KOPT-K1 (cell line): ENCODE data around the gene SOX6.

ENCODE experiments used
- H3K27ac ChIP-seq: fragments of 200-600 bp; sonication (generic); 2 replicates; pipeline ENCODE4 v1.5.1; 2016; ENCODE audit warnings: antibody characterized with exemption, mild to moderate bottlenecking, low read depth, low read length; ENCODE audit not compliant: poor library complexity, severe bottlenecking
- H3K36me3 ChIP-seq: fragments of 200-600 bp; sonication (generic); 2 replicates; pipeline ENCODE4 v1.5.1; 2017; ENCODE audit warnings: antibody characterized with exemption, mild to moderate bottlenecking, low read length, moderate library complexity; ENCODE audit not compliant: insufficient read depth
- H3K9me3 ChIP-seq: fragments of 200-600 bp; sonication (generic); 2 replicates; pipeline ENCODE4 v1.5.1; 2017; ENCODE audit warnings: antibody characterized with exemption, low read length, mild to moderate bottlenecking; ENCODE audit not compliant: insufficient read depth, poor library complexity, severe bottlenecking

Gene SOX6

DNA sequence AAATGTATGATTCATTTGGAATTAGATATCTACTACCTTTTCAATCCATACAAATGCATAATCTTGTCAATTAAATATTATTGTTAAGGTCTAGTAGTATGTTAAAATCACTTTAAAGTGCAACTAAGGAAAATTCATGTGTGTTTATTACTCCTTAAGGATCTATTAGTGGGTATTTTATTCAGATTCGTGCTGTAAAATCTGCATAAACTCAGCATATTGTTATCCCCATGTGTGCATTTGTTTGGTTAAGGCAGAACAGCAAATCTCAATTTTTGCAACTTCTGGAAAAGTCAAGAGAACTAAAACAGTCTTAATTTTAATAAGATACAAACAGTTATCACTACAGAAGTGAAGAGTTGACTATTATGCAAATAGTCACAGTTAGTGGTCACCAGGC, 234.5 kb downstream of the SOX6 start:
- no peaks in the 10 kb centered on the region for H3K36me3 ChIP-seq
- H3K27ac ChIP-seq: no peak overlapping the region
- no peaks in the 10 kb centered on the region for H3K9me3 ChIP-seq

DNA sequence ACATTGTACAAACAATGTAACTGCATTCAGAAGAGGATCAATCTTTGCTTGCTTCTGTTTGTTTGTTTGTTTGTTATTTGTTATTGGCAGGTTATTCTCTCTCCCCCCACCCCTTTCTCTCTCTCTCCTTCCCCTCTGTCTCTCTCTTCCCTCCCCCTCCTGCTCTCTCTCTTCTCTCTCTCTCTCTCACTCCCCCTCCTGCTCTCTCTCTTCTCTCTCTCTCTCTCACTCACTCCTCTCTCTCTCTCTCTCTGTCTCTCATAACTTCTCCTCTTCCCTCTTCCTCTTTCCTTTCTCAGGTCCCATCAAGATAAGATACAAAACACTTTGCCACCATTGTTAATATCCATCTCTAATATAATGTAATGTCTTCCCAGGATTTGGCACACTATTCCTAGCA, 236.3 kb downstream of the SOX6 start:
- Histone ChIP-seq H3K27ac (no peak overlapping the region), H3K9me3 (no peaks in the 10 kb centered on the region), H3K36me3 (no peaks in the 10 kb centered on the region)

DNA sequence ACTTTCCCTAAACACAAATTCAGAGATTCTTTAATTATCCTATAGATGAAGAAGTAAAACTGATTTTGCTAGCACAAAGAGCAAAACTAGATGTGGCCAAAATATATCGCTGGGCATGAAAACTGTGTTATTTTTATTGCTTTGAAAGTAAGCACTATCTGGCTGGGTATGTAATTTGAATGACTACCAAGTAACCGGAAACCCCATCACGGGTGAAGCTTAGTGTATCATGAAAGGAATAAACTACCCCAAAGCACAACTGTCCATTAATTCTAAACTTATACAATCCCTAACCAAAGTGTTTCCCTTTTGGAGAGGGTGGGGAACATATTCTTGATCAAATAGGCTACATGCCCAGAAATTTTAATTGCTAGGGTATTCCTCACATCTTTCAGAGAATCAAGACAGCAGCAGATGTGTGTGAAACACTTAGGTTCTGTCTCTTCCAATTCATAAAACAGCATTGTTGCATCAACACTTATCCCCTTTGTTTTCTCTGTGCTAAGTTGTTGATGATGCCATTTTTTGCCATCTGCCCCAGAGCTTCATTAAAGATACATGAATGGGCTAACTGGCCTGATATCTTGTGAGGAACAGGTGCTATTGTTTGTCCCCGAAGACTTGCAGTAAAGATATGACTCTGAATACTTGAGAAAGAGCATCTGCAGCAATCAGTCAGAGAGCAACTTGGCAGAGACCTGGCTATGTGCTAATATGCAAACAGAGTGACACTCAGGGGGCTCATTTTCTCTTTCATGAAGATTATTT, 238.2 kb downstream of the SOX6 start:
- Histone ChIP-seq H3K9me3 (no peaks in the 10 kb centered on the region), H3K36me3 (no peaks in the 10 kb centered on the region), H3K27ac (no peak overlapping the region)

DNA sequence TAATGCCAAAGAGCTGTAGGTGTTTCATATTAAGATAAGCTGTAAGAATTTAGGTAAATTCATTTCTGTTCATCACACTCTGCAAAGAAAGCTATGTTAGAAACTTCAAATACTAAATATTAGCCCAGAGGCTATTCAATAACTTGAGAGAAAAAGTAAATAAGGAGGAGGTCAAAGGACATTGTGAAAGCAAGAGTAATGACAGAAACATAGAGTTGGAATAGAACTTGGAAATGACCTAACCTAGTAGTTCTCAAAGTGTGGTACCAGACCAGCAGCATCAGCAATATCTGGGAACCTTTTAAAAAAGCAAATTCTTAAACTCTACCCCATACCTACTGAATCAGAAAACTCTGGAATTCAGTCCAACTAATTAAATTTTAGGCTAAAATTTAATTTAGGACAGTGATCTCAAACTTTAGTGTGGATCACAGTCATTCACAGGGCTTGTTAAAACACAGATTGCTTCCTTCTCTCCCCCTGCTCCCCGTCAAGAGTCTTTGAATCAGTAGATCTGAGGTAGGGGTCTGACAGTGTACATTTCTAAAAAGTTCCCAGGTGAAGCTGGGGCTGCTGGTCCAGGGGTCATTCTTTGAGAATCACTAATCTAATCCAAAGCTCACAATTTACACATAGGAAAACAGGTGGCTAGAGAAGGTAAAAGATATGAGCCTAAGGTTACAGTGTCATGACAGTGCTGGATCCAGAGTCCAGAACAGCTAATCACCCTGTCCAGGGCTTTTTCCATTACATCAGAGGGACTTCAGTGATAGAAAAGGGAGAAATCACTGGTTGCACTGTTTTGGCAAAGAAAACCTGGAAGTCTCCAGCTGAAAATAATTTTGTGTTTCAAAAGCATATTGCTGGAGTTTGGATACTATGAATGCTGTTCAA, 241.1 kb downstream of the SOX6 start:
- H3K27ac ChIP-seq: no peak overlapping the region
- H3K9me3 ChIP-seq: no peaks in the 10 kb centered on the region
- H3K36me3 ChIP-seq: no peaks in the 10 kb centered on the region

DNA sequence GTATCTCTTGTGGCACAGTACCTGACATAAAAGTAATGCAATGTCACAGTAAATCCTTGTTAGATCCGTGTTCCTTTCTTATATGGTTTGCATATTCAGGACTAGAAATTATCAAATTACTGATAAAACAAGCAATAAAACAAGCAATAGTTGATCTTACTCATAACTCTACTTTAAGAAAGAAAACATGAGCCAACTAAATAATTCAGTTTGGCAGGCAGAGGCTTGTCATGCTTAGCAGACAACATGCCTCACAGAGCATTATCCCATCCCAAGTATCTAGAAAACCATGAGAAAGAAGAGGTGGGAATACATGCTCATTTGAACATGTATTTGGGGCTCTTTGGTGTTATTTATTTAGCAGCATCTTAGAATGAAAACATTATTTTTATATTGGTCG, 241.9 kb downstream of the SOX6 start:
- Histone ChIP-seq H3K36me3 (no peaks in the 10 kb centered on the region), H3K27ac (no peak overlapping the region), H3K9me3 (no peaks in the 10 kb centered on the region)

DNA sequence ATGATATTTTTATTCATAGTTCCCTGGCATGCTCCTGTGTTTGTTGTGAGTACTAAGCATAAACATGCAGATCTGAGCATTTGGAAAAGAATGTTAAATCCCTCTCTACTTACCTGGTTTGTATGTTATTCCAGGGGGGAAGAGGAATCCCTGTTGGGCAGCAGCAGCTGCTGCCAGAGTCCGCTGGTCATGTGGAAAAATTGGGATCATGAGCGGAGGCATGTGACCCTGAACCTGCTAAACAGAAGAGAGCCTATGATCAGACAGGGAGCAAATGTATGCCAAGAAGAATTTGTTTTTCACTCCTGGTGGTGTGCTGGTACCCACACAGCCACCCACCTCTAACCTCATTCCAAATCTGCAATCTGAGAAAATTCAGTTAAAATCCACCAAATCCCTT, 244.7 kb downstream of the SOX6 start:
- no peaks in the 10 kb centered on the region for H3K9me3 ChIP-seq
- no peaks in the 10 kb centered on the region for H3K36me3 ChIP-seq
- no peak overlapping the region for H3K27ac ChIP-seq

DNA sequence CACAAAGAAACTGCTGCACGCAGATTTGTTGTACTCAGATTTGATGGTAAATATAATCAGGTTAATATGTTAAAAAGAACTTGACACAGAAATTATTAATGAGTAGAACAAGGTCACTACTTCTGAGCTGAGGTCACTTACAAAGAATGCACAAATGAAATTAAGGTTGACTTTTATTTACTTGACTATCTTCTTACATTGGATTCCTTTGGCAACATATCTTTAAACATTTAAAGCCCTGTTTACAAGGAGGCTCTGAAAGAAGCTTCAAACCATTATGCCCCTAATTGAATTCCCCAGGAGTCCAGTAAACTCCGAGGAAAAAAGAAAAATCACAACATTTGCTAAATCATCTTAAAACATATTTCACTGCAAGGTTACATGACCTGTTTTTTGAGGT, 245.5 kb downstream of the SOX6 start:
- Histone ChIP-seq H3K27ac (no peak overlapping the region), H3K36me3 (no peaks in the 10 kb centered on the region), H3K9me3 (no peaks in the 10 kb centered on the region)

DNA sequence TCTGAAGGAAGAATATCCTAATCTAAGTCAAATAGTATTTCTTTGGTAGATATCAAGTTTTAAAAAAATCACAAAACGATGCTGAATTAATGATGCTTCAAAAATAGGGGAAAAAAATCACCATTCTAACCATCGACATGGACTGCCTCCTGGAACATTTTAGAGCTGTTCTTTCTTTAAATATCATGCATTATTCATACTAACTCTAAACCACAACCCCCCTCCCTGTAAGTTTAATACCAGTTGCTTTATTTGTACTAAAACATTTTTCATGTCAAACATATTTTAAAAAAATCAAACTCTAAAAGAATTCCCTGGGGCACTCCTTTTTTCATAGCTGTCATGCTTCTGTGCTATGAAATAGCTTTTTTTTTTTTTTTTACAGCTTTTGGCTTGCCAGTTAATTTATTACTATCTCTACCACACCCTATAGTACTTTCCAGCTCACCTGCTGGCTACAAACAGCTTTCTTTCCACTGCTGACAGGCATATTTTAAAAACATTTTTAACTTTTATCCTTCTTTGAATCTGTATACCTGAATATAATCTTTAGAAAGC, 256.9 kb downstream of the SOX6 start:
- Histone ChIP-seq H3K27ac (no peak overlapping the region), H3K9me3 (no peaks in the 10 kb centered on the region), H3K36me3 (no peaks in the 10 kb centered on the region)

DNA sequence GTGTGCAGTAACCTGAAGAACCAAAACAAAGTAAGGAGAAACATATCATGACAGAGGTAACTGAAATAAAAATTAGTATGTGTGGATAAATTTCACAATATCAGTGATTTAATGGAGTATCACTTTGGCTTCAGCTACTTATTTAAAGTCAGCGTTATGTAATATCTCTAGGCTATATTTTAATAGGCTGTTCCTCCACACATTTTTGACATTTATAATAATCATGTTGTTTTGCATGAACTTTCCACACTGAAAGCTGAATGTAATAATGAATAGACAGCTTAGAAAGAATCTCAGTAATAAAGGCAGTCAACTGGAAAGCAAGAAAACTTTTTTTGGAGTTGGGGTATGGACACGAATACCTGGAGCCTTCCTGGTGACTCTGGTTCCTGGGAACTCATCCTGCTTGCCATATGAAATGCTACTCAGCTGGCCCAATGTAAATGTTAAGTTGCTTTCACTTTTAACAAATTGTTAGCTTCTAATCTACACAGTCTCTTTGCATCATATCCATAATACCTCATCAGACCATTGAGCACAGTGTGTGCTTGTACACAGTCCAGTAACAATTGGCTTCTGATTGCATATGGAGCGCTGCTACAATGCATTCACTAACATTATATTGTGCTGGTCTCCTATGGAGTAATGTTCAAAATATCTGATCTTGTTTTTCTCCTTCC, 257.7 kb downstream of the SOX6 start:
- no peaks in the 10 kb centered on the region for H3K9me3 ChIP-seq
- H3K27ac ChIP-seq: no peak overlapping the region
- no peaks in the 10 kb centered on the region for H3K36me3 ChIP-seq

DNA sequence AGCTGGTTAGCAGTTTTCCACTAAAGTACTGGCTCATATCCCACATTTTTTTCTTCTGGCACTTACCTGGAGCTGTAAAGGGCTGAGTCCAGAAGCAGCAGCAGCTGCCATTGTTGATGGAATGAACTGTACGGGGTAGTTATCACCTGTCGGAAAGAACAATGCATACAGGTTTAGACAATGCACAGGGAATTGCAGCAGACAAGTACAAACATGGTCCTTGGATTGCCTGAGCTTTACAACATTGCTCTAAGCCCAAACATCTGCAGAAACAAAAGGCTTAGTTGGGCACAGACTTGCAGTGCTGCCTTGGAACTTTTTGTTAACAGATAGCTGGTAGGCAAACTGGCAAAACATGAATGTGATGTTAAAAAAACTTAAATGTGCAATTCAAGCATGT, 258.8 kb downstream of the SOX6 start:
- H3K36me3 ChIP-seq: no peaks in the 10 kb centered on the region
- no peak overlapping the region for H3K27ac ChIP-seq
- no peaks in the 10 kb centered on the region for H3K9me3 ChIP-seq

DNA sequence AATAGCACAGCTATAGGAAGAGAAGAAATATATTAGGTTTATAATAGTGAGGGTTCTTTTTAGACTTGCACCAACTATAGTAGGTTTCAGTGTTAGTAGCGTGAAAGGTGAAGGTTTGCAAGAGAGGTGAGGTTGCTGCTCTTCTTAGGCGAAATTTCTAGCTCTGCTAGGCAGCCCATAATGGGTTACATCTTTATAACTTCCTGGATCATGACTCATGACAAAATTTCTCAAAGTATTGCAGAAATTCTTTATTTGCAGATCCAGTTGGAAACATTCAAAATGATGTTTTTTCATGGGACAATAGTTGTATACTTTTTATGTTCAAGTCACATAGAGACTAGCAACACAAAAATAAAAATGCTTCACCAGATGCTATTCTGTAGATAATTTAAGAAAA, 260.0 kb downstream of the SOX6 start:
- H3K36me3 ChIP-seq: no peaks in the 10 kb centered on the region
- no peak overlapping the region for H3K27ac ChIP-seq
- H3K9me3 ChIP-seq: no peaks in the 10 kb centered on the region

DNA sequence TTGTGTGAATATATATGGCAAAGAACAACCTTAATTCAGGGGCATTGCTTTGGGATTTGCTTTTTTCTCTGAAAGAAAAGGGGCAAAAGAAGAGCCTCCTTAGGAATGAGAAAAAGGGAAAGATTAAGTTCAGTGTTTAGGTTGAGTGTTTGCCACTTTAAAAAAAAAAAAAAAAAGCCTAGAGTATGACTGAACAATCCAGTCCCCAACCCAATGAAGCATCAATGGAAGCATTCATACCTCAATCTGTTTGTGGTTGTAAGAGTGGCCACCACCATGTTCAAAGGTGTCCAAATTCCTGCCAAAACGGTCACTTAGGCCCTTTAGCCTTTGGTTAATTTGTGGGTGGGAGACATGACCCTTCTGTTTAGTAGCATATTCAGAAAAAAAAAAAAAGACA, 260.6 kb downstream of the SOX6 start:
- no peaks in the 10 kb centered on the region for H3K9me3 ChIP-seq
- H3K36me3 ChIP-seq: no peaks in the 10 kb centered on the region
- H3K27ac ChIP-seq: no peak overlapping the region

DNA sequence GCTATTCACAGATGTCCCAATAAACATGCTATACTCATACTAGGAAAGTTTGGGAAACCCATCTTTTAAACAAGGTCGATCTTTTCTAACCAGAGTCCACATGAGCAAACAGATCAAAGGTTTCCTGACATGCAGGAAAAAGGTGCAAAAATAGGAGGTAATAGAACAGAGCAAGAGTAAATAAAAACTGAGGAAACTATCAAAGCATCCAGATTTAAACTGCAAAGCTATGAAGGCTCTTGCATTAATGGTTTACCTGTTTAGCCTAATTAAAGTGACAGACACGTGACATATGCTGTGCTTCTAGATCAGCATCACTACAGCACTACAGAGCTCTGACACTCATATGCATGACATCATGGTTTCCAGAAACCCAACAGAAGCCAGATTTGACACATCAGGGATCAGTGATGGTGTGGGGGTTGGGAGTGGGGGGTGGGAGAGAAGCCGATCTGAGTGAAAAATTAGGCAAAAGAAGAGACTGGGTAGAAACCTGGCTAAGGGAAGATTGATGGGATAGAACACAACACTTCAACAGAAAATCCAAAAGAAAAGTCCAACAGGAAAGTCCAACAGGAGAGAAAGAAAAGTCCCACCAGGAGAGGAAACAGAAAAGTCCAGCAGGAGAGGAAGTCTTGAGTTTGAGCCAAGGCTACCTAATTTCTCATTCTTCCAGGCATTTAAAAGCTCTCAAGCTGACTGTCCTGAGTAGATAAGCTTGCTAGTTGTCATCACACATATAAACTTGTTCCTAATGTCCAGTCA, 262.3 kb downstream of the SOX6 start:
- H3K9me3 ChIP-seq: no peaks in the 10 kb centered on the region
- H3K36me3 ChIP-seq: no peaks in the 10 kb centered on the region
- H3K27ac ChIP-seq: no peak overlapping the region

DNA sequence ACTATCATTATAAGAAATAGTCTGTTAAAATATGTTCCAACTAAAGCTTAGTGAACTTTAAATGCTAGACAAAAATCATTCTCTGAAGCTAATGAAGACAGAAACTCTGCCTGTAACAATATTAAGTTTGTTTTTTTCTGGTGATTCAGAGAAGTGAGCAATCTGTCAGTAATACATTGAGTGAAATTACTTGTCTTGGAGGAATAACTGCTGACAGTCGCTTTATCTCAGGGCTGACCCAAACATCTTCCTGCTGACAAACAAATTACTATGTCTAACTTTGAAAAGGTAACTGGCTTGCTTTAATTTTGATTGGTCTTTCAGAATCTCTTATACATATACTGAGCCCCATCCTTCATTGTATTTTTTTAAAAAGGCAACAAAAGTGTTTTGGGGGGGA, 264.5 kb downstream of the SOX6 start:
- no peaks in the 10 kb centered on the region for H3K36me3 ChIP-seq
- no peaks in the 10 kb centered on the region for H3K9me3 ChIP-seq
- no peak overlapping the region for H3K27ac ChIP-seq
